Measurements from ENCODE around the gene HRCT1.

DNA sequence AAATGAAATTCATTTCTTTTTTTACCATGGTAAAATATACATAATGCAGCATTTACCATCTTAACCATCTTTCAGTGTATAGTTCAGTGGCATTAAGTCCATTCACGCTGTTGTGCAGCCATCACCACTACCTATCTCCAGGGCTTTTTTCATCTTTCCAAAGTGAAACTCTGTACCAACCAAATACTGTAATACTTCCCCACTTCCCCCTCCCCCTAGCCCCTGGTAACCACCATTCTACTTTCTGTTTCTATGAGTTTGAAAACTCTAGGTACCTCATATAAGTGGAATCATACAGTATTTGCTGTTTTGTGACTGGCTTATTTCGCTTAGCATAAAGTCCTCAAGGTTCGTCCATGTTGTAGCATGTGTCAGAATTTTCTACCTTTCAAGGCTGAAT is 26.7 kb downstream of the HRCT1 start:
- TF ChIP-seq, protein P1, sequence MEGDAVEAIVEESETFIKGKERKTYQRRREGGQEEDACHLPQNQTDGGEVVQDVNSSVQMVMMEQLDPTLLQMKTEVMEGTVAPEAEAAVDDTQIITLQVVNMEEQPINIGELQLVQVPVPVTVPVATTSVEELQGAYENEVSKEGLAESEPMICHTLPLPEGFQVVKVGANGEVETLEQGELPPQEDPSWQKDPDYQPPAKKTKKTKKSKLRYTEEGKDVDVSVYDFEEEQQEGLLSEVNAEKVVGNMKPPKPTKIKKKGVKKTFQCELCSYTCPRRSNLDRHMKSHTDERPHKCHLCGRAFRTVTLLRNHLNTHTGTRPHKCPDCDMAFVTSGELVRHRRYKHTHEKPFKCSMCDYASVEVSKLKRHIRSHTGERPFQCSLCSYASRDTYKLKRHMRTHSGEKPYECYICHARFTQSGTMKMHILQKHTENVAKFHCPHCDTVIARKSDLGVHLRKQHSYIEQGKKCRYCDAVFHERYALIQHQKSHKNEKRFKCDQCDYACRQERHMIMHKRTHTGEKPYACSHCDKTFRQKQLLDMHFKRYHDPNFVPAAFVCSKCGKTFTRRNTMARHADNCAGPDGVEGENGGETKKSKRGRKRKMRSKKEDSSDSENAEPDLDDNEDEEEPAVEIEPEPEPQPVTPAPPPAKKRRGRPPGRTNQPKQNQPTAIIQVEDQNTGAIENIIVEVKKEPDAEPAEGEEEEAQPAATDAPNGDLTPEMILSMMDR (IDR thresholded peaks at IDR 0.05; ENCODE audit: low read length) = no peak
- no peak for TF ChIP-seq EZH2 (IDR thresholded peaks at IDR 0.05; ENCODE audit: borderline replicate concordance, low read length)

Measured in OCI-LY1 (cell line).